IMR-90 (cell line): Measurements from ENCODE around the gene CTDP1. TPM values are rescaled to one million over a fixed set of nuclear protein-coding genes. Genes with fewer than 3 reads are reported as not detected.

Experiments
- ATAC-seq: fragments of 200-7000 bp; cut with Tn5 transposase; 2 replicates; pipeline ENCODE4 v1.9.1; 2020; ENCODE audit warnings: low read depth, mild to moderate bottlenecking, moderate library complexity
- BruUV-seq: library from RNA; stranded (reverse); fragments of 400-500 nt; replicated peaks from 2 replicates; lab custom pipeline; 2021; lab: Mats Ljungman, UMichigan
- CTCF ChIA-PET: fragments of 300-600 bp; formaldehyde crosslinking; extraction: SDS; loops from one replicate; lab custom pipeline; 2021; ENCODE audit warnings: antibody characterized with exemption; lab: Yijun Ruan, JAX
- POLR2A ChIA-PET: fragments of 300-600 bp; sonication (Branson Sonifier 250); formaldehyde crosslinking; loops from one replicate; lab custom pipeline; 2022; ENCODE audit warnings: antibody characterized with exemption; ENCODE audit not compliant: unreplicated experiment; lab: Charles Lee
- DNase-seq: peaks from one replicate; pipeline ENCODE4 v3.0.0; 2013
- H2AFZ ChIP-seq: replicated peaks from 2 replicates; pipeline ENCODE3; 2013; ENCODE audit warnings: low read length, mild to moderate bottlenecking; ENCODE audit not compliant: poor library complexity
- H2AK5ac ChIP-seq: 2 replicates; pipeline ENCODE4 v1.6.1; 2013; ENCODE audit warnings: low read depth, low read length, inconsistent platforms
- H2AK9ac ChIP-seq: replicated peaks from 2 replicates; pipeline ENCODE3; 2013; ENCODE audit warnings: mild to moderate bottlenecking, low read depth, low read length, moderate library complexity; ENCODE audit not compliant: poor library complexity
- H2BK120ac ChIP-seq: 2 replicates; pipeline ENCODE4 v1.6.1; 2013; ENCODE audit warnings: low read depth, low read length, inconsistent platforms
- H2BK15ac ChIP-seq: 3 replicates; pipeline ENCODE4 v1.6.1; 2013; ENCODE audit warnings: low read depth, low read length, inconsistent platforms
- H2BK20ac ChIP-seq: 2 replicates; pipeline ENCODE4 v1.6.1; 2013; ENCODE audit warnings: low read depth, mild to moderate bottlenecking, inconsistent platforms, low read length, moderate library complexity
- H2BK5ac ChIP-seq: 2 replicates; pipeline ENCODE4 v1.6.1; 2013; ENCODE audit warnings: mild to moderate bottlenecking, low read depth, low read length, inconsistent platforms; ENCODE audit not compliant: poor library complexity, severe bottlenecking
- H3K14ac ChIP-seq: replicated peaks from 2 replicates; pipeline ENCODE4 v1.6.1; 2013; ENCODE audit warnings: low read depth, low read length, inconsistent platforms
- H3K18ac ChIP-seq: 2 replicates; pipeline ENCODE4 v1.6.1; 2013; ENCODE audit warnings: low read depth, low read length, control low read depth
- H3K23ac ChIP-seq: 2 replicates; pipeline ENCODE4 v1.6.1; 2013; ENCODE audit warnings: low read depth, low read length, inconsistent platforms
- H3K27ac ChIP-seq: 2 replicates; pipeline ENCODE4 v1.5.1; 2013; ENCODE audit warnings: mild to moderate bottlenecking, control low read depth, low read length; ENCODE audit not compliant: insufficient read depth
- H3K27me3 ChIP-seq: 2 replicates; pipeline ENCODE4 v1.6.1; 2013; ENCODE audit warnings: low read length; ENCODE audit not compliant: control insufficient read depth, insufficient read depth
- H3K36me3 ChIP-seq: 2 replicates; pipeline ENCODE4 v1.6.1; 2013; ENCODE audit warnings: low read length, mixed read lengths; ENCODE audit not compliant: control insufficient read depth, insufficient read depth
- H3K4ac ChIP-seq: 2 replicates; pipeline ENCODE4 v1.6.1; 2013; ENCODE audit warnings: low read depth, low read length, inconsistent platforms
- H3K4me1 ChIP-seq: 2 replicates; pipeline ENCODE4 v1.6.1; 2013; ENCODE audit warnings: low read length, mixed read lengths; ENCODE audit not compliant: control insufficient read depth, insufficient read depth
- H3K4me2 ChIP-seq: 2 replicates; pipeline ENCODE4 v1.6.1; 2013; ENCODE audit warnings: low read depth, mild to moderate bottlenecking, control low read depth, low read length, moderate library complexity
- H3K4me3 ChIP-seq: 2 replicates; pipeline ENCODE4 v1.5.1; 2013; ENCODE audit warnings: low read depth, mild to moderate bottlenecking, control low read depth, low read length, moderate library complexity; ENCODE audit not compliant: insufficient read depth
- H3K56ac ChIP-seq: 2 replicates; pipeline ENCODE4 v1.6.1; 2013; ENCODE audit warnings: low read length, inconsistent platforms; ENCODE audit not compliant: insufficient read depth; ENCODE audit errors: extremely low read depth
- H3K79me1 ChIP-seq, 2 experiments: 2 replicates each; pipeline ENCODE4 v1.6.1; 2013; ENCODE audit warnings: low read length in 2 of 2, inconsistent platforms in 1 of 2, low read depth in 1 of 2
- H3K9ac ChIP-seq: 2 replicates; pipeline ENCODE4 v1.6.1; 2013; ENCODE audit warnings: low read depth, low read length, control low read depth
- H3K9me1 ChIP-seq: 2 replicates; pipeline ENCODE4 v1.6.1; 2013; ENCODE audit warnings: low read length, inconsistent platforms; ENCODE audit not compliant: insufficient read depth
- H3K9me3 ChIP-seq: 2 replicates; pipeline ENCODE4 v1.6.1; 2013; ENCODE audit warnings: low read length; ENCODE audit not compliant: control insufficient read depth, insufficient read depth
- H4K20me1 ChIP-seq: 2 replicates; pipeline ENCODE4 v1.6.1; 2013; ENCODE audit warnings: low read length, inconsistent platforms; ENCODE audit not compliant: insufficient read depth
- H4K5ac ChIP-seq: 2 replicates; pipeline ENCODE4 v1.6.1; 2013; ENCODE audit warnings: mild to moderate bottlenecking, low read depth, low read length, control low read depth
- H4K8ac ChIP-seq, 2 experiments: 2 replicates each; pipeline ENCODE4 v1.6.1; 2013; ENCODE audit warnings: low read depth in 2 of 2, low read length in 2 of 2, control low read depth in 1 of 2, inconsistent platforms in 1 of 2
- H4K91ac ChIP-seq: 2 replicates; pipeline ENCODE4 v1.6.1; 2013; ENCODE audit warnings: low read depth, low read length, inconsistent platforms; ENCODE audit not compliant: insufficient read depth
- BHLHE40 ChIP-seq: fragments of 150-350 bp; IDR thresholded peaks from 2 replicates; pipeline ENCODE4 v1.6.1; 2016; ENCODE audit warnings: mild to moderate bottlenecking, low read depth, low read length
- SMC3 ChIP-seq: fragments of 150-350 bp; IDR thresholded peaks from 2 replicates; pipeline ENCODE4 v1.6.1; 2016; ENCODE audit warnings: low read depth, mild to moderate bottlenecking, antibody characterized with exemption, low read length, moderate library complexity
- WGBS, 2 experiments: methylation state at CpG; one replicate each; pipeline versions ENCODE4 v1.1.5 to v1.1.7; 2013; ENCODE audit warnings: missing lambda C conversion rate in 2 of 2; ENCODE audit not compliant: insufficient read length in 1 of 2; ENCODE audit errors: extremely low coverage in 2 of 2; 5-methylcytosine and 5-hydroxymethylcytosine counted together
- dilution Hi-C: fragments of 300-500 bp; cut with HindIII; formaldehyde crosslinking; loops from one replicate; pipeline ENCODE4 v1.14.3; 2018; ENCODE audit warnings: low sequenced_read_pairs; ENCODE audit not compliant: unreplicated experiment
- in situ Hi-C: fragments of 300-500 bp; cut with MboI; formaldehyde crosslinking; loops from 3 replicates; pipeline ENCODE4 v1.14.3; 2019; ENCODE audit warnings: low sequenced_read_pairs, inconsistent platforms, mixed read lengths
- intact Hi-C: fragments of 100-400 bp; cut with micrococcal nuclease; formaldehyde crosslinking; loops from 2 replicates; pipeline ENCODE4 v1.10.0; 2022
- polyA plus RNA-seq, 3 experiments: library from polyadenylated mRNA; depleted of rRNA; stranded (reverse); fragments of >200 nt; gene quantifications; 2 replicates each; pipeline ENCODE4 v1.2.3, GENCODE V29; 2012; ENCODE audit warnings: low replicate concordance in 1 of 3
- total RNA-seq: library from RNA; depleted of rRNA; stranded (reverse); fragments of >200 nt; gene quantifications from 2 replicates; pipeline ENCODE4 v1.2.3, GENCODE V29; 2012
- TF ChIP-seq, protein P1 (sequence below): fragments of 150-350 bp; IDR thresholded peaks from 2 replicates; pipeline ENCODE4 v1.6.1; 2016; ENCODE audit warnings: low read depth, mild to moderate bottlenecking, low read length, moderate library complexity, borderline replicate concordance

CTDP1 gene
- total and polyA plus RNA-seq, 2 of the 4 experiments (the other 2 are of a cell fraction) = 13.4 to 17.6 TPM

DNA sequence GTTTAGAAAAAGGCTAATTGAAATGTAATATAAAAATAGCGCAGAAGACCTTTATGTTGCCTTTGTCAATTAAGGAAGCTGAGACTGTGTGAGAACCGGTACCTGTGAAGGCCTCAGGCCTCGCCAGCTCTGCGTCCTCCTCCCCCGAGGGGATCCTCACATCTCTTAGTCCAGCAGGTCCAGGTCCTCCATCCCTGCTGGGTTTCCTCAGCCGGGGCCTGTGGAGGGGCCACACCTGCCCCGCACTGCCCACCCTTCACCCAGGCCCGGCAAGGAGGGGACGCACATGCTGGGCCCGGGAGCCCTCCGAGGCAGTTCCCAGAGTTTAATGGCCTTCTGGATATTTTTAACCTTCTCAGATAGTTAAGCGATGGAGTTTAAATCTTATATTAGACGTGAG is 121.6 kb downstream of the CTDP1 start:
- Histone ChIP-seq H2AFZ (no peak overlapping the region), H3K14ac (no peak overlapping the region), H3K4me3 (no peak overlapping the region), H3K4me1 (peaks cover 1% of the 10 kb centered on the region; the same call in 1 of the 2 replicates), H2AK9ac (no peak overlapping the region), H2BK120ac (no peak overlapping the region), H3K23ac (no peak overlapping the region), H3K9ac (no peak overlapping the region), H4K91ac (no peak overlapping the region), H3K9me1 (peaks cover 4% of the 10 kb centered on the region; the same call in 1 of the 2 replicates), H3K27ac (no peak overlapping the region), H2BK20ac (no peak overlapping the region), H3K36me3 (peaks cover 1% of the 10 kb centered on the region; the same call in 1 of the 2 replicates), H4K8ac (no peak overlapping the region), H3K79me1 (no peaks in the 10 kb centered on the region), H3K4me2 (no peak overlapping the region), H4K20me1 (peaks cover 4% of the 10 kb centered on the region; the same call in 1 of the 2 replicates), H2BK15ac (no peak overlapping the region), H3K9me3 (no peaks in the 10 kb centered on the region), H2AK5ac (no peak overlapping the region), H3K56ac (no peak overlapping the region), H3K4ac (no peak overlapping the region), H4K5ac (no peak overlapping the region), H3K18ac (no peak overlapping the region), H2BK5ac (no peak overlapping the region), H3K27me3 (peaks cover 30% of the 10 kb centered on the region)
- in situ Hi-C loops = no loop called here
- BruUV-seq = no TSS peak
- DNase-seq (no peak), ATAC-seq (no peak)
- dilution Hi-C loops = no loop called here
- POLR2A ChIA-PET = no interaction called here
- intact Hi-C loops = no loop called here
- TF ChIP-seq, protein P1, sequence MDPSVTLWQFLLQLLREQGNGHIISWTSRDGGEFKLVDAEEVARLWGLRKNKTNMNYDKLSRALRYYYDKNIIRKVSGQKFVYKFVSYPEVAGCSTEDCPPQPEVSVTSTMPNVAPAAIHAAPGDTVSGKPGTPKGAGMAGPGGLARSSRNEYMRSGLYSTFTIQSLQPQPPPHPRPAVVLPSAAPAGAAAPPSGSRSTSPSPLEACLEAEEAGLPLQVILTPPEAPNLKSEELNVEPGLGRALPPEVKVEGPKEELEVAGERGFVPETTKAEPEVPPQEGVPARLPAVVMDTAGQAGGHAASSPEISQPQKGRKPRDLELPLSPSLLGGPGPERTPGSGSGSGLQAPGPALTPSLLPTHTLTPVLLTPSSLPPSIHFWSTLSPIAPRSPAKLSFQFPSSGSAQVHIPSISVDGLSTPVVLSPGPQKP = no peak
- TF ChIP-seq SMC3 (no peak), BHLHE40 (no peak)
- CTCF ChIA-PET = no interaction called here
- WGBS, 2 experiments = 20% methylated on average over 1 of the region's 13 CpGs; no CpG with 5 or more reads in 1 of the 2 experiments
